GM21529 (cell line): ENCODE results near the gene TMEM175.

ENCODE experiments used
- ATAC-seq: cut with Tn5 transposase; IDR thresholded peaks from one replicate; pipeline ENCODE4 v1.9.1; 2021; ENCODE audit not compliant: unreplicated experiment

Gene TMEM175

GRCh38 chr4:958314-958665, 26.0 kb downstream of the TMEM175 start:
- no peak for ATAC-seq

GRCh38 chr4:958696-959337, 26.6 kb downstream of the TMEM175 start:
- ATAC-seq = no peak

GRCh38 chr4:959338-960139, 27.3 kb downstream of the TMEM175 start:
- no peak for ATAC-seq

- ATAC-seq = no peak
Observed at GRCh38 chr4:960140-960635, 27.9 kb downstream of the TMEM175 start.

- ATAC-seq = no peak
Observed at GRCh38 chr4:960636-961350, 28.5 kb downstream of the TMEM175 start.

- no peak for ATAC-seq
Observed at GRCh38 chr4:961351-962230, 29.3 kb downstream of the TMEM175 start.

- ATAC-seq = no peak
Observed at GRCh38 chr4:962231-963208, 30.3 kb downstream of the TMEM175 start.

GRCh38 chr4:963276-964225, 31.3 kb downstream of the TMEM175 start:
- ATAC-seq = no peak

GRCh38 chr4:964346-965025, 32.2 kb downstream of the TMEM175 start:
- no peak for ATAC-seq

GRCh38 chr4:965048-965765, 32.9 kb downstream of the TMEM175 start:
- no peak for ATAC-seq

- no peak for ATAC-seq
Observed at GRCh38 chr4:965766-966134, 33.5 kb downstream of the TMEM175 start.

GRCh38 chr4:966266-967112, 34.2 kb downstream of the TMEM175 start:
- no peak for ATAC-seq

- no peak for ATAC-seq
Observed at GRCh38 chr4:967113-968104, 35.1 kb downstream of the TMEM175 start.

GRCh38 chr4:968221-968620, 36.0 kb downstream of the TMEM175 start:
- no peak for ATAC-seq
